Keratinocyte (primary cell): ENCODE data around the gene KRTAP9-6. TPM values are rescaled to one million over a fixed set of nuclear protein-coding genes. Genes with fewer than 3 reads are reported as not detected.
"Not testable (repeated sequence)": the region's sequence is repeated elsewhere in the genome, so short reads cannot be mapped to it uniquely, and the experiment has no call there.

Experiments
- DNase-seq: peaks from one replicate; pipeline ENCODE4 v3.0.0-alpha.2; 2011; ENCODE audit warnings: low read depth, missing footprints, low spot score
- FAIRE-seq: peaks from 2 replicates; lab custom pipeline; 2011; peaks lifted over from hg19 to GRCh38; lab: Jason Lieb, UNC
- H2AFZ ChIP-seq: 2 replicates; pipeline ENCODE4 v1.6.0; 2012; ENCODE audit warnings: low read length, control low read depth, inconsistent platforms; ENCODE audit not compliant: control insufficient read depth
- H3K27ac ChIP-seq: 2 replicates; pipeline ENCODE4 v1.5.1; 2011; ENCODE audit warnings: low read length; ENCODE audit not compliant: control insufficient read depth, insufficient read depth
- H3K27me3 ChIP-seq: 3 replicates; pipeline ENCODE4 v1.6.0; 2011; ENCODE audit warnings: low read length; ENCODE audit not compliant: control insufficient read depth, insufficient read depth; ENCODE audit errors: extremely low read depth
- H3K36me3 ChIP-seq, 2 experiments: 2 replicates in 1 of 2; 3 replicates in 1 of 2; pipeline ENCODE4 v1.5.1; 2011; ENCODE audit warnings: low read length in 2 of 2, mild to moderate bottlenecking in 1 of 2; ENCODE audit not compliant: control insufficient read depth in 2 of 2, insufficient read depth in 2 of 2; ENCODE audit errors: extremely low read depth in 1 of 2
- H3K4me1 ChIP-seq: 3 replicates; pipeline ENCODE4 v1.5.1; 2011; ENCODE audit warnings: low read length; ENCODE audit not compliant: control insufficient read depth, insufficient read depth; ENCODE audit errors: extremely low read depth
- H3K4me2 ChIP-seq: 3 replicates; pipeline ENCODE4 v1.6.0; 2011; ENCODE audit warnings: low read depth, low read length; ENCODE audit not compliant: control insufficient read depth, insufficient read depth; ENCODE audit errors: extremely low read depth
- H3K4me3 ChIP-seq, 3 experiments: fragments of 200-600 bp in 1 of 3; sonication (generic) in 1 of 3; 2 replicates in 2 of 3; 3 replicates in 1 of 3; pipeline ENCODE4 v1.5.1; 2011 to 2016; ENCODE audit warnings: low read length in 3 of 3, mild to moderate bottlenecking in 3 of 3, control low read depth in 2 of 3, inconsistent platforms in 1 of 3, low read depth in 1 of 3, mixed read lengths in 1 of 3, mixed run types in 1 of 3, moderate library complexity in 1 of 3; ENCODE audit not compliant: control insufficient read depth in 2 of 3, insufficient read depth in 2 of 3; ENCODE audit errors: extremely low read depth in 1 of 3
- H3K79me2 ChIP-seq: 2 replicates; pipeline ENCODE4 v1.6.0; 2012; ENCODE audit warnings: low read length; ENCODE audit not compliant: control insufficient read depth, insufficient read depth
- H3K9ac ChIP-seq: 3 replicates; pipeline ENCODE4 v1.6.0; 2011; ENCODE audit warnings: low read length; ENCODE audit not compliant: control insufficient read depth, insufficient read depth; ENCODE audit errors: extremely low read depth
- H3K9me1 ChIP-seq: 3 replicates; pipeline ENCODE4 v1.6.0; 2011; ENCODE audit warnings: low read length; ENCODE audit not compliant: control insufficient read depth, insufficient read depth; ENCODE audit errors: extremely low read depth
- H3K9me3 ChIP-seq: 2 replicates; pipeline ENCODE4 v1.5.1; 2012; ENCODE audit warnings: low read depth, low read length; ENCODE audit not compliant: control insufficient read depth
- H4K20me1 ChIP-seq: 3 replicates; pipeline ENCODE4 v1.6.0; 2011; ENCODE audit warnings: low read length; ENCODE audit not compliant: control insufficient read depth, insufficient read depth; ENCODE audit errors: extremely low read depth
- CTCF ChIP-seq, 3 experiments: IDR thresholded peaks in 1 of 3; conservative IDR thresholded peaks in 1 of 3; optimal IDR thresholded peaks in 1 of 3; 2 replicates in 2 of 3; 3 replicates in 1 of 3; pipeline versions ENCODE3 to v1.5.1; 2011; ENCODE audit warnings: low read length in 3 of 3, mild to moderate bottlenecking in 3 of 3, moderate library complexity in 2 of 3, control low read depth in 1 of 3, inconsistent platforms in 1 of 3; ENCODE audit not compliant: insufficient read depth in 2 of 3; ENCODE audit errors: extremely low read depth in 1 of 3
- EZH2 ChIP-seq: IDR thresholded peaks from one replicate; pipeline ENCODE4 v1.6.1; 2012; ENCODE audit warnings: inconsistent platforms, mild to moderate bottlenecking, low read length, moderate library complexity
- dilution Hi-C: fragments of 300-500 bp; cut with MboI; formaldehyde crosslinking; loops from one replicate; pipeline ENCODE4 v1.7.0; 2020; ENCODE audit warnings: low sequenced_read_pairs; ENCODE audit not compliant: extremely low pct_ligation_motif_present
- polyA plus RNA-seq, 5 experiments: library from polyadenylated mRNA; depleted of rRNA in 3 of 5; stranded (reverse) in 3 of 5; stranded (forward) in 1 of 5; unstranded in 1 of 5; fragments of >200 nt; gene quantifications; 1 replicate in 1 of 5; 2 replicates in 3 of 5; 3 replicates in 1 of 5; pipeline versions ENCODE4 v1.2.1 to v1.2.3, GENCODE V29; 2011 to 2012; ENCODE audit warnings: missing spikeins in 2 of 5, low read depth in 1 of 5, low replicate concordance in 1 of 5

Gene KRTAP9-6
- polyA plus RNA-seq, 1 donor (not counting 4 experiments of a cell fraction or from before 2014, with no cell fraction given): not detected

GRCh38 chr17:41267711-41268110 lies 2.5 kb downstream of the KRTAP9-6 start:
- Histone ChIP-seq H3K27me3 (peaks cover 3% of the 10 kb centered on the region), H3K36me3 (no peaks in the 10 kb centered on the region), H3K79me2 (no peaks in the 10 kb centered on the region), H3K4me3 (no peak overlapping the region), H3K9me3 (no peaks in the 10 kb centered on the region), H3K4me1 (no peaks in the 10 kb centered on the region), H4K20me1 (no peaks in the 10 kb centered on the region), H2AFZ (no peak overlapping the region), H3K9ac (no peak overlapping the region), H3K4me2 (no peak overlapping the region), H3K9me1 (no peaks in the 10 kb centered on the region), H3K27ac (no peak overlapping the region)
- TF ChIP-seq EZH2 (no peak), CTCF (optimal IDR thresholded peaks at IDR 0.05 in 1 of 3, IDR thresholded peaks at IDR 0.05 in 1 of 3, conservative IDR thresholded peaks at IDR 0.05 in 1 of 3; ENCODE audit: extremely low read depth in 1 of 3, insufficient read depth in 2 of 3, low read length in 3 of 3) (no peak)
- FAIRE-seq: no peak
- dilution Hi-C loops: no loop called here
- DNase-seq: no peak

GRCh38 chr17:41271323-41271722 lies 6.1 kb downstream of the KRTAP9-6 start:
- dilution Hi-C loops, H3K9me3 ChIP-seq, H3K79me2 ChIP-seq, H3K9ac ChIP-seq, H4K20me1 ChIP-seq, H3K4me1 ChIP-seq, H3K4me2 ChIP-seq, DNase-seq, H3K27ac ChIP-seq, H2AFZ ChIP-seq, H3K27me3 ChIP-seq, H3K4me3 ChIP-seq, H3K9me1 ChIP-seq, FAIRE-seq, H3K36me3 ChIP-seq: not testable (repeated sequence)

GRCh38 chr17:41271858-41272257 lies 6.7 kb downstream of the KRTAP9-6 start:
- TF ChIP-seq EZH2 (no peak), CTCF (optimal IDR thresholded peaks at IDR 0.05 in 1 of 3, IDR thresholded peaks at IDR 0.05 in 1 of 3, conservative IDR thresholded peaks at IDR 0.05 in 1 of 3; ENCODE audit: extremely low read depth in 1 of 3, insufficient read depth in 2 of 3, low read length in 3 of 3) (no peak)
- H3K79me2 ChIP-seq: no peaks in the 10 kb centered on the region
- no peaks in the 10 kb centered on the region for H3K9me3 ChIP-seq
- no peaks in the 10 kb centered on the region for H3K4me1 ChIP-seq
- H3K4me3 ChIP-seq: no peak overlapping the region
- no peak overlapping the region for H2AFZ ChIP-seq
- H3K9ac ChIP-seq: no peak overlapping the region
- no peaks in the 10 kb centered on the region for H3K27me3 ChIP-seq
- H3K4me2 ChIP-seq: no peak overlapping the region
- H3K36me3 ChIP-seq: no peaks in the 10 kb centered on the region
- DNase-seq: no peak
- FAIRE-seq: no peak
- no peak overlapping the region for H3K27ac ChIP-seq
- H4K20me1 ChIP-seq: no peaks in the 10 kb centered on the region
- H3K9me1 ChIP-seq: no peaks in the 10 kb centered on the region
- dilution Hi-C loops: no loop called here

GRCh38 chr17:41275648-41276190 lies 10.5 kb downstream of the KRTAP9-6 start, which contains the start of gene KRTAP9-7:
Gene KRTAP9-7 (plus strand): TSS chr17:41275698. CDS start chr17:41275698, 0 bp downstream.
- H3K4me2 ChIP-seq, H3K27ac ChIP-seq, H3K27me3 ChIP-seq, H3K79me2 ChIP-seq, H3K4me3 ChIP-seq, dilution Hi-C loops, H3K9ac ChIP-seq, H3K9me3 ChIP-seq, H3K36me3 ChIP-seq, DNase-seq, FAIRE-seq, H2AFZ ChIP-seq, H3K4me1 ChIP-seq, H3K9me1 ChIP-seq, H4K20me1 ChIP-seq: not testable (repeated sequence)
